ENCODE results near the gene NPIPA1. TPM values are rescaled to one million over a fixed set of nuclear protein-coding genes. Genes with fewer than 3 reads are reported as not detected.
A peak's percentile ranks its signal among the peaks of the same experiment; 100 is the strongest.
"Not testable (repeated sequence)": the region's sequence is repeated elsewhere in the genome, so short reads cannot be mapped to it uniquely, and the experiment has no call there.

The NPIPA1 gene
- 47.7 and 52.7 TPM in 2 replicates for total RNA-seq (ENCODE audit: low replicate concordance)

DNA sequence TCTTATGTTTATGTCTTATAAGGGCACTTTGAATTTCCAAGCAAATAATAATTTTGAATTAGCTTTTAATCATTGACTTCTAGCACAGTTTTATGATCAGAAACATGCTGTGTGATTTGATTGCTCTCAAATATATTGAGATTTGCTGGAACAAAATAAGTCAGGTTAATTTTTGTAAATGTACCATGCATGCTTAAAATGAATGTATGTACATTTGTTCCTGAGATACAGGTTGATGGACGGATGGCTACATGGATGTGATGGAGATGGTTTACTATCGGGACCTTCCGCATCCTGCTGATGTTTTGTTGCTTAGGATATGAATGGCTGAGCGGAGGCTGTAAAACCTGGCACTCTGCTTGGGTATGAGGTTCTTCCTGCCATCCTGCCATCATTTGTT is at the start of gene NPIPA1:
Gene NPIPA1, plus strand, starts transcription at position 301 of the 400 bp plus-strand sequence. Its CDS starts 0 bp downstream, at position 301.
- H3K4me3 ChIP-seq (ENCODE audit: low read depth, low read length); DNase-seq (ENCODE audit: low read depth): not testable (repeated sequence)

- DNase-seq (ENCODE audit: low read depth); H3K4me3 ChIP-seq (ENCODE audit: low read depth, low read length): not testable (repeated sequence)
Measured at GRCh38 chr16:14892111-14892510, 45.1 kb upstream of the NPIPA1 start.

GRCh38 chr16:14895382-14895781 is 41.9 kb upstream of the NPIPA1 start:
- not testable (repeated sequence) for H3K4me3 ChIP-seq (ENCODE audit: low read depth, low read length); DNase-seq (ENCODE audit: low read depth)

- not testable (repeated sequence) for DNase-seq (ENCODE audit: low read depth); H3K4me3 ChIP-seq (ENCODE audit: low read depth, low read length)
Measured at GRCh38 chr16:14896023-14896422, 41.2 kb upstream of the NPIPA1 start.

GRCh38 chr16:14897006-14897664 is 40.1 kb upstream of the NPIPA1 start:
- DNase-seq (ENCODE audit: low read depth); H3K4me3 ChIP-seq (ENCODE audit: low read depth, low read length): not testable (repeated sequence)

GRCh38 chr16:14898162-14898561 is 39.1 kb upstream of the NPIPA1 start:
- not testable (repeated sequence) for DNase-seq (ENCODE audit: low read depth); H3K4me3 ChIP-seq (ENCODE audit: low read depth, low read length)

DNA sequence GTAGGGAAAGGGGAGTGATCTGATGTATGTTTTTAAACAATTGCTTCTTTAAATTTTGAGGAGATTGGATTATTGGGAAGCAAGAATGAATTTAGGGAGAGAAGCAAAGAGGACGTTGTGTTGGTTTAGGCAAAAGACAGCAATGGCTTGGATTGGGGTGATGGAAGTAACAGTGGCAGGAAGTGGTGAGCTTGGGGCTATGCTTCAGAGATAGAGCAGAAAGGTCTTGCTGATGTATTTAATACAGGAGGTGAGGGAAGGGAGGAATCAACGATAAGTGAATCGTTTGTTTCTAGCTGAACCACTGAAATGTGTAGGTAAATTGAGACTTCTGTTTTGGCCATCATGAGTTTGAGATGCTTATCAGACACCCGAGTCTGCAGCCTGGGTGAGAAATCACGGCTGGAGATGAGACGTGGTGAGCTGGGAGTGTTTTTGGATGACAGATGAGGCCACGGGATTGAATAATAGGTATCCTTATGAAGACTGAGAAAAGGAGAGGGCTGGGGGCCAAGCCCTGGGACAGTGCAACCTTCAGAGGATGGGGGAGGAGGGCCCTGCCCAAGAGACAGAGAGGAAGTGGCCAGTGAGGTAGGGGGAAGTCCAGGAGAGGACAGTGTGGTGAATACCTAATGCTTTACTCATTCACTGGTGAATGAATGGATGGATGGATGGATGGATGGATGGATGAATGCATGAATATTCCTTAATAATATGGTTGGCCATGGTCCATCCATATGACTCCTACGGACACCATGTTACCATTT is 33.9 kb upstream of the NPIPA1 start:
- not testable (repeated sequence) for H3K4me3 ChIP-seq (ENCODE audit: low read depth, low read length); DNase-seq (ENCODE audit: low read depth)

- not testable (repeated sequence) for H3K4me3 ChIP-seq (ENCODE audit: low read depth, low read length); DNase-seq (ENCODE audit: low read depth)
Measured at GRCh38 chr16:14909744-14910143, 27.5 kb upstream of the NPIPA1 start.

DNA sequence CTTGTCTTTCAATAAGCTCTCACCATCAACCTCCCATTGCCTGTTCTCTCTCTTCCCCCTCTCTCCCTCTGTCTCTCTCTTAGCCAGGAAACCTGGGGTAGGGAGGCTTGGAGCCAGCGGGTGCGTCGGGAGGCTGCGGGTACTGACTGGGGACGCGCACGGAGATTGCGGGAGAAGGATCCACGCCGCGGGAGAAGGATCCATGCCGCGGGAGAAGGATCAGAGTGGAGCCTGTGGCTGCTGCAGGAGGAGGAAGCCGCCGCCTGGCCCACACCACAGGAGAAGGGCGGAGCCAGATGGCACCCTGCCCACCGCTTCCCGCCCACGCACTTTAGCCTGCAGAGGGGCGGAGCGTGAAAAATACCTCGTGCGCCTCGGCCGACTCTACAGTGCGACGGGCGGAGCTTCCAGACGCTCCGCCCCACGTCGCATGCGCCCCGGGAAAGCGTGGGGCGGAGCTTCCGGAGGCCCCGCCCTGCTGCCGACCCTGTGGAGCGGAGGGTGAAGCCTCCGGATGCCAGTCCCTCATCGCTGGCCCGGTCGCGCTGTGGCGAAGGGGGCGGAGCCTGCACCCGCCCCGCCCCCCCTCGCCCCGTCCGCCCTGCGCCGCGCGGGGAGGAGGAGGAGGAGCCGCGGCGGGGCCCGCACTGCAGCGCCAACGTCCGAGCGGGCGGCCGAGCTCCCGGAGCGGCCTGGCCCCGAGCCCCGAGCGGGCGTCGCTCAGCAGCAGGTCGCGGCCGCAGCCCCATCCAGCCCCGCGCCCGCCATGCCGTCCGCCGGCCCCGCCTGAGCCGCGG is 26.2 kb upstream of the NPIPA1 start:
- not testable (repeated sequence) for DNase-seq (ENCODE audit: low read depth); H3K4me3 ChIP-seq (ENCODE audit: low read depth, low read length)

DNA sequence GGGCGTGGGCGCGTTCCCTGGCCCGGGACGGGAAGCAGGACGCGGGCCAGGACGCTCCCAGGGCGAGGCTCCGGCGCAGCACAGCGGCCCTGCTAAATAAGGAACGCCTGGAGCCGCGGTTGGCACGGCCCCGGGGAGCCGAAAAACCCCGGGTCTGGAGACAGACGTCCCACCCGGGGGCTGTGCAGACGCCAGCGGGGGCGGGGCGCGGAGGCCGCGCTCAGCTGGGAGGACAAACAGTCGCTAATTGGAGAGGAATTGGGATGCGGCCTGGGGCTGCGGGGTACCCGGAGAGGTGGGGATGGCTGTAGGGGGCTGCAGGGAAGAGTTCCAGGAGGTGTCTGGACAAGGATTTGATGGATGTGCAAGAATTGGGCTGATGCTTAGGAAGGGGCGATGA is 25.3 kb upstream of the NPIPA1 start:
- not testable (repeated sequence) for DNase-seq (ENCODE audit: low read depth)
- peak overlapping the region; percentile 58 for H3K4me3 ChIP-seq (ENCODE audit: low read depth, low read length)

GRCh38 chr16:14912588-14912987 is 24.7 kb upstream of the NPIPA1 start:
- H3K4me3 ChIP-seq (ENCODE audit: low read depth, low read length); DNase-seq (ENCODE audit: low read depth): not testable (repeated sequence)

DNA sequence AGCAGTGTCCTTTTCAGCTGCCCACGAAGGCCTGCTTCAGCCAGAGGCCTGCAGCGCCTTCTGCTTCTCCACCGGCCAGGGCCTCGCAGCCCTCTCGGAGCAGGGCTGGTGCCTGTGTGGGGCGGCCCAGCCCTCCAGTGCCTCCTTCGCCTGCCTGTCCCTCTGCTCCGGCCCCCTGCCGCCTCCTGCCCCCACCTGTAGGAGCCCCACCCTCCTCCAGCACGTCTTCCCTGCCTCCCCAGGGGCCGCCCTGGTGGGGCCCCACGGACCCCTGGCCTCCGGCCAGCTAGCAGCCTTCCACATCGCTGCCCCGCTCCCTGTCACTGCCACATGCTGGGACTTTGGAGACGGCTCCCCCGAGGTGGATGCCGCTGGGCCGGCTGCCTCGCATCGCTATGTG is 18.7 kb upstream of the NPIPA1 start:
- DNase-seq (ENCODE audit: low read depth); H3K4me3 ChIP-seq (ENCODE audit: low read depth, low read length): not testable (repeated sequence)

DNA sequence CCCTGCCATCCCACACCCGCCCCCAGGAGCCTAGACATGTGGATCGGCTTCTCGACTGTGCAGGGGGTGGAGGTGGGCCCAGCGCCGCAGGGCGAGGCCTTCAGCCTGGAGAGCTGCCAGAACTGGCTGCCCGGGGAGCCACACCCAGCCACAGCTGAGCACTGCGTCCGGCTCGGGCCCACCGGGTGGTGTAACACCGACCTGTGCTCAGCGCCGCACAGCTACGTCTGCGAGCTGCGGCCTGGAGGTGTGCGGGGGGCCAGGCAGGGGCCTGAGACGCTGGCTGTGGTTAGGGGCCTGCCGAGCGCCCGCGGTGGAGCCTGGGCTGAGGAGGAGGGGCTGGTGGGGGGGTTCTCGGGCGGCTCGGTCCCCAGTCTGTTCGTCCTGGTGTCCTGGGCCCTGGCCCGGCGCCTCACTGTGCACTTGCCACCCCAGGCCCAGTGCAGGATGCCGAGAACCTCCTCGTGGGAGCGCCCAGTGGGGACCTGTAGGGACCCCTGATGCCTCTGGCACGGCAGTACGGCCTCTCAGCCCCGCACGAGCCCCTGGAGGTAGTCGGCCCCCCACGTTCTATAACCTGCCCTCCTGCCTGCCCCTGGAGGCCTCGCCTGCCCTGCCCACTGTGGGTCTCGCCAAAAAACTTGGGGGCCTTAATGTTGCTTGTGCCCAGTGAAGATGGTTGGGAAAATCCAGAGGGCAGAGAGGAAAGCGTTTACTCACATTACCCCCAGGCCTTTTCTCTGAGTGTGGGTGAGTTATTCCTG is 17.2 kb upstream of the NPIPA1 start:
- DNase-seq (ENCODE audit: low read depth), result peak; percentile 8
- H3K4me3 ChIP-seq (ENCODE audit: low read depth, low read length), result not testable (repeated sequence)

DNA sequence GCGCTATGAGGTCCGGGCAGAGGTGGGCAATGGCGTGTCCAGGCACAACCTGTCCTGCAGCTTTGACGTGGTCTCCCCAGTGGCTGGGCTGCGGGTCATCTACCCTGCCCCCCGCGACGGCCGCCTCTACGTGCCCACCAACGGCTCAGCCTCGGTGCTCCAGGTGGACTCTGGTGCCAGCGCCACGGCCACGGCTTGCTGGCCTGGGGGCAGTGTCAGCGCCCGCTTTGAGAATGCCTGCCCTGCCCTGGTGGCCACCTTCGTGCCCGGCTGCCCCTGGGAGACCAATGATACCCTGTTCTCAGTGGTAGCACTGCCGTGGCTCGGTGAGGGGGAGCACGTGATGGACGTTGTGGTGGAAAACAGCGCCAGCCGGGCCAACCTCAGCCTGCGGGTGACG is 15.0 kb upstream of the NPIPA1 start:
- not testable (repeated sequence) for DNase-seq (ENCODE audit: low read depth)

GRCh38 chr16:14922968-14923367 is 14.3 kb upstream of the NPIPA1 start:
- DNase-seq (ENCODE audit: low read depth); H3K4me3 ChIP-seq (ENCODE audit: low read depth, low read length): not testable (repeated sequence)

More for the DNA sequence above, 15.0 kb upstream of the NPIPA1 start:
- H3K4me3 ChIP-seq (ENCODE audit: low read depth, low read length), result not testable (repeated sequence)

DNA sequence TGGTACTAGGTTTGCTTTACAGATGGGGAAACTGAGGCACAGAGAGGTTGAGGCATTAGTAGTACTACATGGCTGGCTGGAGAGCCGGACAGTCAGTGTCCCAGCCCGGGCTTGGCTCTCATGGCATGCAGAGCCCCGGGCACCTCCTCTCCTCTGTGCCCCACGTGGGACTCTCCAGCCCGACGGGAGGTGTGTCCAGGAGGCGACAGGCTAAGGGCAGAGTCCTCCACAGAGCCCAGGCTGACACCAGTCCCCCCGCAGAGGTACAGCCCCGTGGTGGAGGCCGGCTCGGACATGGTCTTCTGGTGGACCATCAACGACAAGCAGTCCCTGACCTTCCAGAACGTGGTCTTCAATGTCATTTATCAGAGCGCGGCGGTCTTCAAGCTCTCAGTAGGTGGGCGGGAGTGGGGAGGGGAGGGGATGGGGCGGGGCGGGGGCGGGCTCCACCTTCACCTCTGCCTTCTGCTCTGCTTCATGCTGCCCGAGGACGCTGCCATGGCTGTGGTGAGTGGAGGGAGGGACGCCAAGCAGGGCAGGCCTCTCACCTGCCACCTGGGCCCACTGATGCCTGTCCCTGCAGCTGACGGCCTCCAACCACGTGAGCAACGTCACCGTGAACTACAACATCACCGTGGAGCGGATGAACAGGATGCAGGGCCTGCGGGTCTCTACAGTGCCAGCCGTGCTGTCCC is 13.7 kb upstream of the NPIPA1 start:
- not testable (repeated sequence) for H3K4me3 ChIP-seq (ENCODE audit: low read depth, low read length); DNase-seq (ENCODE audit: low read depth)

- DNase-seq (ENCODE audit: low read depth); H3K4me3 ChIP-seq (ENCODE audit: low read depth, low read length): not testable (repeated sequence)
Measured at GRCh38 chr16:14924359-14924758, 12.9 kb upstream of the NPIPA1 start.

GRCh38 chr16:14924982-14925381 is 12.3 kb upstream of the NPIPA1 start:
- DNase-seq (ENCODE audit: low read depth); H3K4me3 ChIP-seq (ENCODE audit: low read depth, low read length): not testable (repeated sequence)
